CD4-positive, alpha-beta T cell (primary cell): Measurements from ENCODE around the gene GXYLT1. TPM values are rescaled to one million over a fixed set of nuclear protein-coding genes. Genes with fewer than 3 reads are reported as not detected.

Experiments used
- ATAC-seq: fragments of 200-7000 bp; cut with Tn5 transposase; one replicate; pipeline ENCODE4 v1.10.0; 2022; ENCODE audit warnings: mild to moderate bottlenecking; ENCODE audit not compliant: poor library complexity
- CTCF ChIA-PET: fragments of 350-600 bp; sonication (Branson Sonifier 250); formaldehyde crosslinking; loops from one replicate; lab custom pipeline; 2021; ENCODE audit warnings: antibody characterized with exemption, inconsistent platforms; lab: Charles Lee
- POLR2A ChIA-PET: fragments of 350-600 bp; sonication (Branson Sonifier 250); formaldehyde crosslinking; loops from one replicate; lab custom pipeline; 2021; ENCODE audit warnings: antibody characterized with exemption, inconsistent platforms; lab: Charles Lee
- DNase-seq, 14 experiments: peaks; one replicate each; pipeline ENCODE4 v3.0.0-alpha.2; 2013 to 2020; ENCODE audit warnings: mixed read lengths in 2 of 14
- H3K27ac ChIP-seq, 2 donors: one replicate each; pipeline versions ENCODE4 v1.5.1 to v1.7.0; 2013; ENCODE audit warnings: low read length in 2 of 2, low read depth in 1 of 2, mild to moderate bottlenecking in 1 of 2
- H3K27me3 ChIP-seq, 2 experiments: 1 replicate in 1 of 2; 2 replicates in 1 of 2; pipeline versions ENCODE4 v1.6.1 to v1.7.0; 2013; ENCODE audit warnings: low read length in 2 of 2, control low read depth in 1 of 2, mild to moderate bottlenecking in 1 of 2, moderate library complexity in 1 of 2; ENCODE audit not compliant: insufficient read depth in 2 of 2, control insufficient read depth in 1 of 2
- H3K36me3 ChIP-seq: one replicate; pipeline ENCODE4 v1.6.1; 2013; ENCODE audit warnings: low read length, control low read depth; ENCODE audit not compliant: insufficient read depth
- H3K4me1 ChIP-seq: one replicate; pipeline ENCODE4 v1.6.1; 2013; ENCODE audit warnings: low read length, control low read depth; ENCODE audit not compliant: insufficient read depth
- H3K4me3 ChIP-seq: one replicate; pipeline ENCODE4 v1.5.1; 2013; ENCODE audit warnings: mild to moderate bottlenecking, low read length, moderate library complexity
- H3K9me3 ChIP-seq, 2 experiments: 1 replicate in 1 of 2; 2 replicates in 1 of 2; pipeline versions ENCODE4 v1.6.1 to v1.7.0; 2013; ENCODE audit warnings: low read length in 2 of 2, mild to moderate bottlenecking in 2 of 2, control low read depth in 1 of 2, moderate library complexity in 1 of 2; ENCODE audit not compliant: control insufficient read depth in 1 of 2, insufficient read depth in 1 of 2
- H3K27ac Mint-ChIP-seq: one replicate; pipeline ENCODE4 v1.8.0; 2020; ENCODE audit warnings: mixed read lengths
- H3K27me3 Mint-ChIP-seq: one replicate; pipeline ENCODE4 v1.8.0; 2021; ENCODE audit warnings: mixed read lengths
- H3K36me3 Mint-ChIP-seq: one replicate; pipeline ENCODE4 v1.8.0; 2021; ENCODE audit warnings: low read depth, mixed read lengths
- H3K4me1 Mint-ChIP-seq: one replicate; pipeline ENCODE4 v1.8.0; 2021; ENCODE audit warnings: low read depth, mixed read lengths
- H3K4me3 Mint-ChIP-seq: one replicate; pipeline ENCODE4 v1.8.0; 2020; ENCODE audit warnings: mild to moderate bottlenecking, mixed read lengths
- H3K9me3 Mint-ChIP-seq: one replicate; pipeline ENCODE4 v1.8.0; 2020; ENCODE audit warnings: mixed read lengths
- intact Hi-C, 2 experiments: fragments of 100-400 bp; cut with DNase I in 1 of 2; cut with micrococcal nuclease in 1 of 2; formaldehyde crosslinking; loops; one replicate each; pipeline versions ENCODE4 v1.15.1 to v1.9.0; 2023 to 2025; cut with DNase I, micrococcal nuclease
- total RNA-seq, 174 experiments: library from RNA in 2 of 174; stranded (reverse) in 2 of 174; gene quantifications; one replicate each; pipeline ENCODE4 v1.2.3 and lab custom pipeline; 2021 to 2026
- TF ChIP-seq, protein P1 (sequence below): fragments of 200-600 bp; IDR thresholded peaks from one replicate; pipeline ENCODE4 v1.8.0; 2022; ENCODE audit warnings: antibody characterized with exemption, mild to moderate bottlenecking

Gene GXYLT1
- total RNA-seq, 2 experiments from 2014 or later = 8.0 to 8.2 TPM

DNA sequence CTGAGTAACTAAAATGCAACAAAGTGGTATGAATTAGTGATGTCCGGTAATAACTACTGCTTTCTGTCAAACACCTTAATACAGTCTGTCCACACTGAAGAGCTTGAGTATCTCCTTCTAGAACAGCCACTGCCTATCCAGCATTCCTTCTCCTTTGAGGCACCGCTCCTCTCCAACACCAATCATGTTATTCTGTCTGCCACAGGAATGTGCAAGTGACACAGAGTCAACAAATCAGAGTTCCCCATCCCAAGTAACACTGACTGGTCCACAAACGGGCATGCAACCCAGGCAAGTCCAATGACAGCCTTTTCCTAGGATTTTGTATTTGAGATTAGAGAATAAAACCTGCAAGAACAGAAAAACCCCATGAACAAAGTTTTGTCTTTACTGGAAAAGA, 3.8 kb downstream of the GXYLT1 start:
- H3K4me1 ChIP-seq = peaks cover 15% of the 10 kb centered on the region
- no peak overlapping the region for H3K4me3 ChIP-seq
- no peaks in the 10 kb centered on the region for H3K27me3 ChIP-seq
- TF ChIP-seq, protein P1, sequence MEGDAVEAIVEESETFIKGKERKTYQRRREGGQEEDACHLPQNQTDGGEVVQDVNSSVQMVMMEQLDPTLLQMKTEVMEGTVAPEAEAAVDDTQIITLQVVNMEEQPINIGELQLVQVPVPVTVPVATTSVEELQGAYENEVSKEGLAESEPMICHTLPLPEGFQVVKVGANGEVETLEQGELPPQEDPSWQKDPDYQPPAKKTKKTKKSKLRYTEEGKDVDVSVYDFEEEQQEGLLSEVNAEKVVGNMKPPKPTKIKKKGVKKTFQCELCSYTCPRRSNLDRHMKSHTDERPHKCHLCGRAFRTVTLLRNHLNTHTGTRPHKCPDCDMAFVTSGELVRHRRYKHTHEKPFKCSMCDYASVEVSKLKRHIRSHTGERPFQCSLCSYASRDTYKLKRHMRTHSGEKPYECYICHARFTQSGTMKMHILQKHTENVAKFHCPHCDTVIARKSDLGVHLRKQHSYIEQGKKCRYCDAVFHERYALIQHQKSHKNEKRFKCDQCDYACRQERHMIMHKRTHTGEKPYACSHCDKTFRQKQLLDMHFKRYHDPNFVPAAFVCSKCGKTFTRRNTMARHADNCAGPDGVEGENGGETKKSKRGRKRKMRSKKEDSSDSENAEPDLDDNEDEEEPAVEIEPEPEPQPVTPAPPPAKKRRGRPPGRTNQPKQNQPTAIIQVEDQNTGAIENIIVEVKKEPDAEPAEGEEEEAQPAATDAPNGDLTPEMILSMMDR = no peak
- Mint-ChIP-seq H3K27ac (no peak overlapping the region), H3K36me3 (peaks cover 9% of the 10 kb centered on the region), H3K9me3 (no peaks in the 10 kb centered on the region), H3K4me3 (no peak overlapping the region), H3K4me1 (peaks cover 58% of the 10 kb centered on the region), H3K27me3 (no peaks in the 10 kb centered on the region)
- POLR2A ChIA-PET = no interaction called here
- ATAC-seq (no peak), DNase-seq (no peak)
- intact Hi-C loops = loop anchor here (5.0 kb wide), 2 partner anchors 39 to 101 kb away; no protein-coding TSS in a partner anchor
- H3K9me3 ChIP-seq = no peaks in the 10 kb centered on the region
- H3K36me3 ChIP-seq = no peaks in the 10 kb centered on the region
- no peak overlapping the region for H3K27ac ChIP-seq
- CTCF ChIA-PET = no interaction called here

DNA sequence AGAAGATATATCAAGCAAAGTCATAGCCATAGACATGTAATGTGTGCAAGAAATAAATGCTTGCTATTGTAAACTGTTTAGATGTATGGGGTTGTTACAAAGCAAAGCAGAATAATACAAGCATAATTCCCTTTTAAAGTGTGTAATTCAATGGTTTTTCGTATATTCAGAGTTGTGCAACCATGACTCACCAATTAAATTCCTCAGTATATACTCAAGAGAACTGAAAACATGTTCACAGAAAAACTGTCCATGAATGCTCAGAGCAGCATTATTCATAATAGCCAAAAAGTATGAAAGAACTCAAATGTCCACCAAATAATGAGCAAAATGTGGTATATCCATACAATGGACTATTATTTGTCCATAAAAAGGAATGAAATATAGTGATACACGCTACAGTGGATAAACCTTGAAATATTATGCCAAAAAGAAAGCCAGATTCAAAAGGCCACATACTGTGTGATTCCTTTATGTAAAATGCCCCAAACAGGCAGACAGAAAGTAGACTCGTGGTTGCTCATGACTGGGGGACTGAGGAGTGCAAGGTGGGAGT, 9.3 kb downstream of the GXYLT1 start:
- Mint-ChIP-seq H3K4me1 (peaks cover 59% of the 10 kb centered on the region), H3K27ac (no peak overlapping the region), H3K27me3 (no peaks in the 10 kb centered on the region), H3K36me3 (no peaks in the 10 kb centered on the region), H3K4me3 (no peak overlapping the region), H3K9me3 (no peaks in the 10 kb centered on the region)
- intact Hi-C loops = no loop called here
- POLR2A ChIA-PET = no interaction called here
- DNase-seq = no peak
- Histone ChIP-seq H3K4me1 (no peaks in the 10 kb centered on the region), H3K27ac (no peak overlapping the region), H3K36me3 (no peaks in the 10 kb centered on the region), H3K9me3 (no peaks in the 10 kb centered on the region), H3K27me3 (no peaks in the 10 kb centered on the region), H3K4me3 (no peak overlapping the region)
- TF ChIP-seq, protein P1 = no peak
- CTCF ChIA-PET = no interaction called here
- ATAC-seq = no peak

- no peak for ATAC-seq
- intact Hi-C loops = no loop called here
- ChIA-PET POLR2A (no interaction called here), CTCF (interaction anchor here (1.6 kb wide), 1 partner anchor 200 kb away, joined by 3 read pairs; no protein-coding TSS in a partner anchor)
- H3K9me3 ChIP-seq = no peaks in the 10 kb centered on the region
- TF ChIP-seq, protein P1 = no peak
- Mint-ChIP-seq H3K36me3 (no peaks in the 10 kb centered on the region), H3K27me3 (no peaks in the 10 kb centered on the region), H3K27ac (no peak overlapping the region), H3K4me3 (no peak overlapping the region), H3K9me3 (no peaks in the 10 kb centered on the region), H3K4me1 (peaks cover 59% of the 10 kb centered on the region)
- H3K4me1 ChIP-seq = no peaks in the 10 kb centered on the region
- H3K27ac ChIP-seq = no peak overlapping the region
- no peaks in the 10 kb centered on the region for H3K27me3 ChIP-seq
- H3K4me3 ChIP-seq = no peak overlapping the region
- DNase-seq = no peak
- H3K36me3 ChIP-seq = no peaks in the 10 kb centered on the region
Observed at GRCh38 chr12:42130672-42131402, 13.8 kb downstream of the GXYLT1 start.
